Retina (tissue), 1 donor: ENCODE data around the gene SVOPL.

ENCODE experiments used
- DNase-seq: peaks from one replicate; pipeline ENCODE4 v3.0.0-alpha.2; 2016

Gene SVOPL

GRCh38 chr7:138602451-138602850 lies 98.7 kb downstream of the SVOPL start:
- no peak for DNase-seq

DNA sequence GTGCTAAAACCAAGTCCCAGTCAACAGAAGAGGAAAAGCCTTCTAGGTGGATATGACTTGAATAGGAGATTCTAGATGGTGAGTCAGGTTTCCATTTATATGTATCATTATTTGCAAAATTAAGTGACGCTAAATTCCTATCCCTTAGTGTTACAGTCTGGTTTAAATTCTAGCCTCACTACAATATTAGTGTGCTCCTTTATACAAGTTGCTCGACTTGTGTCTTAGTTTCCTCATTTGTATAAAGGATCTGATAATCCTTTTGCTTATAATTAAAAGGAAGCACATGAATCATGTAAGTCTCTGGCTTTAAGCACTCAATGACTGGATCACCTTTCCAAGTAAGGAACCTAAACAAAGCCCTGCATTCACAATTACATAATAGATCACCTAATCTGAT lies 105.7 kb downstream of the SVOPL start:
- no peak for DNase-seq

DNA sequence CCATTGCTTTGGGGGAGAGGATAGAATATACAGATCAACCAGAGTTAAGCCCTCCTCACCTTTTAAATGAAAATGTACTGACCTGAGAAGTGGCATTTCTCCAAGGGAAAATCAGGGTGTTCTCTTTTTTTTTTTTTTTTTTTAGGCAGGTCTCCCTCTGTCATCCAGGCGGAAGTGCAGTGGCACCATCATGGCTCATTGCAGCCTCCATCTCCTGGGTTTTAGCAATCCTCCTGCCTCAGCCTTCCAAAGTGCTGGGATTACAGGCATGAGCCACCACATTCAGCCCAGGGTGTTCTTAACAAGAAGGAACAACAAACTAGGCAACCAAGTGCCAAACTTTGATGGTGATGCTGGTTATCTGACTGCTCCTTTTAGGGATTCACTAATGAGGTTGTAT lies 111.0 kb downstream of the SVOPL start:
- DNase-seq: no peak

- DNase-seq: no peak
Measured at GRCh38 chr7:138588986-138589385, 112.2 kb downstream of the SVOPL start.

DNA sequence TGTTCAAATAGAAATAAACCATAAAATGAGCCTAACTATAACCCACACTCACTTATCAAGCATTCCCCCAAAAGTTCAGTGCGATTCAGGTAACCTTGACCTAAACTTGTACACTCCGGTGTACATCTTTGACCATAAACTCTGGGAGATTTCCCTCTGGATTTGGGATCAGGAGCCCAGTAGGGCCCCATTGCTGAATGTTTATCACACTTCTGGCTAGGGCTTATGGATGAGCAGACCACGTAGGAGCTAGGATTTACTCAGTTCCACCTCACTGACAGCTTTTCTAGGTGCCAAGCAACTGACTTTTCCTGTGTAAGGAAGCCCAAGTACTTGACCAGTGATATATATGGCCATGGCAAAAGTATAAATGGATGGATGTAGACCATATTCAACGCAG lies 113.7 kb downstream of the SVOPL start:
- no peak for DNase-seq

GRCh38 chr7:138585283-138585993 lies 115.7 kb downstream of the SVOPL start:
- no peak for DNase-seq

GRCh38 chr7:138584696-138585095 lies 116.5 kb downstream of the SVOPL start:
- DNase-seq: no peak

- DNase-seq: no peak
Measured at GRCh38 chr7:138584283-138584682, 116.9 kb downstream of the SVOPL start.

DNA sequence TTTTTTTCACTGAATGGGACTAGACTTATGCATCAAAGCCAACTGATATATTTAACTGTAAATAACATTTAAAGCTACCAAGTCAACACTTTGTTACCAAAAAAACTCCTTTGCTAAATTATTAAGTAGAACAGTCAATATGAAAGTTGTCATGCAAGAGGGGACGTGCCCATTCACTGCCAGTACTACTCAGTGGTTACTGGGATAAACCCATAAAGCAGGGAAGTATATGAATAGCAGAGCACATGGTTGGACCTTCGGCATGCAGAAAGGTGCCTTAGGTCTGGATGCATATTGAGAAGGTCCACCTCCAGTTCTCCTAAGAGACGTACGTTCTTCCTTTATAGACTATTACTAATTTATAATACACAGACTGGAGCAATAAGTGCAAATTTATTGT lies 120.1 kb downstream of the SVOPL start:
- no peak for DNase-seq

- DNase-seq: no peak
Measured at GRCh38 chr7:138579671-138580070, 121.5 kb downstream of the SVOPL start.

- DNase-seq: no peak
Measured at GRCh38 chr7:138579136-138579535, 122.0 kb downstream of the SVOPL start.

DNA sequence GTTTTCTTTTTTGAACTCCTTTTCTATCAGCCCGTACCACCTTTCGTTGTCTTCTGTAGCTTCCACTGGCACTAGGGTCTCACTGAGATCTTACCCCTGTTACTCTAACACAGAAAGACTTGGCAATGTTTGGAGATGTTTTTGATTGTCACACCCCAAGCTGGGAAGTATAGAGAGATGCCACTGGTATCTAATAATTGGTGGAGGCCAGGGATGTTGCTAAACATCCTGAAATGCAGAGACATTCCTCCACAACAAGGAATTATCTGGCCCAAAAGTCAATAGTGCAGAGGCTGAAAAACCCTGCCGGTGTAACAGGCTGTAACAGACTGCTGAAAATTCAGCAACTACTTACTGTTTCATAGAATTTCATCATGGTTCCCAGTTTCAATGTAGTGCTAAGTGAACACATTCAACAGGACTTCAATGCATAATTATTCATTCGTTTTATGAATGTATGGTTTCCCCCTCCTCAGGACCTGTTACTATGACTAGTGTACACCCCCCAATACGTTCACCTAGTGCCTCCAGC lies 125.2 kb downstream of the SVOPL start:
- no peak for DNase-seq

DNA sequence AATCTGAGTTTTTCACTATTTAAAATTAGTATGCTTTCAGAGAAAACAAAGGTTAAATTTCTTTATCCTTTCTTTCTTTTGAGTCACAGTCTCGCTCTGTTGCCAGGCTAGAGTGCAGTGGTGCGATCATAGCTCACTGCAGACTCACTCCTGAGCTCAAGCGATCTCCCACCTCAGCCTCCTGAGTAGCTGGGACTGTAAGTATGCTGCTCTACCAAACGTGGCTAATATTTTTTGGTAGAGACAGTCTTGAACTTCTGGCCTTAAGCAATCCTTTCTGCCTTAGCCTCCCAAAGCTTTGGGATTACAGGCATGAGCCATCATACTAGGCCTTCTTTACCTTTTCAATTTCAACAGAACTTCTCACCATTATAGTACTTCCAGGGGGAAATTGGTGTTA lies 127.4 kb downstream of the SVOPL start:
- DNase-seq: no peak

DNA sequence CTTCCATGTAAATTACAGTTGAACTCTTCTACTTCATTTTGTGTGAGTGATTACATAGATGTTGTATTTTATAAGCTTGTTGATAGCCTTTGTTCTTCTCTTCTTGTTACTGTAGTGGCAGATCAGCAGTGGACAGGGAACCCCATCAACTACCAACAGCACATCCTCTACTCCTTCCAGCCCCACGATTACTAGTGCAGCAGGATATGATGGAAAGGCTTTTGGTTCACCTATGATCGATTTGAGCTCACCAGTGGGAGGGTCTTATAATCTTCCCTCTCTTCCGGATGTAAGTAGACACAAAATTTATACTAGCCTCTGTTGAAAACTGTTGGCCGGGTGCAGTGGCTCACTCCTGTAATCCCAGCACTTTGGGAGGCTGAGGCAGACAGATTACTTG lies 130.4 kb downstream of the SVOPL start:
- DNase-seq: no peak

- no peak for DNase-seq
Measured at GRCh38 chr7:138569418-138569817, 131.7 kb downstream of the SVOPL start.

DNA sequence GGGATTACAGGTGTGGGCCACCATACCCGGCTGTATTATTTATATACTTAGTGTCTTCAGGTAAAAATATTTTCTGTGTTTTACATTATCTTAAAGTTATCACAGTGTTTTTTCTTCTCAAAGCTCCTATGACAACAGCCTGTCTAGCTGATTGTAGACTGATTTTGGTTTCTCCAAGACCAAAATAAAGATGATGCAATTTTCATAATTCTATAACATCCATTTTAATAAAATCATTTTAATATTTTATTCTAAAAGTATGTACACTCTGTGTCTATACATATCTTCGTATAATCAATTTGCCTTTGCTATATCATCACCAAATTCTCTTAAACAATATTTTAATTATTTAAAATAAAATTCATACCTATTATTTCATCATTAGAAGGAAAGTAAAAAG lies 132.5 kb downstream of the SVOPL start:
- no peak for DNase-seq

DNA sequence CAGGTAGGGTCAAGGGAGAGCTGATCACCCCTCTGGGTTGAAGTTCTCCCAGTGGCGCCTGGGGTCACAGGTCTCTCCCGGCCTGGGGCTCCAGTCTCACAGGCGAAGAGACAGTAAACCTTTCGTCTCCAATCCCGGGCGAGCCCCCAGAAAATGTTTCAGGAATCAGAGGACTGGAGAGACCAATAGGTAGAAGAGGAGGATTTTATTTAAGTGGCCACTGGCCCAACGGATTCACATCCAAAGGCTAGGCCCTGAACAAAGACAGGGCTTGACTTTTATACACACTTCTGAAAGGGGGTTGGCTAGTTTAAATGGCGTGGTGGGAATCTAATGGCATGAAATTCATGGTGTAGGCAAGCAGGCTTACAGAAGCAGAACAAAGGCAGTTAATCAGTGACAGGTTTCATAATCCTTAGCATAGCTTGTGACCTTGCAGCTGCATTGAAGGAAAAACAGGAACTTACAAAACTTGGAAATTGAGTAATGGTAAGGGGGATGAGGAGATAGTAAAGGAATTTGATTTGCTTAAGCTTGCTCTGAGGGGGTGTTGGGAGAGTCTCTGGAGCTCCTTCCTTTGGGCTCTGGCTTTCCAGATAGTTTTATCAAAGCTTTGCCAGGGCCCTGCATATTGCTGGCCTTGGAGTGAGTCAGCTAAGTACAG lies 135.6 kb downstream of the SVOPL start:
- peak; percentile 20 for DNase-seq

GRCh38 chr7:138565071-138565450 lies 136.1 kb downstream of the SVOPL start:
- no peak for DNase-seq

GRCh38 chr7:138564365-138564764 lies 136.8 kb downstream of the SVOPL start:
- DNase-seq: no peak

GRCh38 chr7:138563808-138564207 lies 137.4 kb downstream of the SVOPL start:
- no peak for DNase-seq

DNA sequence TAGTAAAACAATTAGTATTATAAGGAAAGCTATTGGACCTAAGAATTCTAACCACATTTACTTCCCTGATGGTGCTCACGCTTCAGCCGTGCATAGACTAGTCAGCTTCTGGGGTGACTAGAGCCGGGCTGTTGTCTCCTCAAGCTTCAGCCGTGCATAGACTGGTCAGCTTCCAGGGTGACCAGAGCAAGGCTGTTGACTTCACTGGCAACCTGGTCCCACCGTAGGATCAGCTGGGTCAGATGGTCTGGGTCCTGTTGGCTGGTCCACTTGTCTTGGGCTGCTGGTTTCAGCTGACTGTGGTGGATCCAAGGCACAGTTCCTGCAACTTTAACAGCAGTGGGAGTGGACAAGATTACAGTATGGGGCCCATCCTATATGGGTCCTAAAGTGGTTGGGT lies 141.7 kb downstream of the SVOPL start:
- DNase-seq: no peak

- no peak for DNase-seq
Measured at GRCh38 chr7:138556771-138557484, 144.2 kb downstream of the SVOPL start.

DNA sequence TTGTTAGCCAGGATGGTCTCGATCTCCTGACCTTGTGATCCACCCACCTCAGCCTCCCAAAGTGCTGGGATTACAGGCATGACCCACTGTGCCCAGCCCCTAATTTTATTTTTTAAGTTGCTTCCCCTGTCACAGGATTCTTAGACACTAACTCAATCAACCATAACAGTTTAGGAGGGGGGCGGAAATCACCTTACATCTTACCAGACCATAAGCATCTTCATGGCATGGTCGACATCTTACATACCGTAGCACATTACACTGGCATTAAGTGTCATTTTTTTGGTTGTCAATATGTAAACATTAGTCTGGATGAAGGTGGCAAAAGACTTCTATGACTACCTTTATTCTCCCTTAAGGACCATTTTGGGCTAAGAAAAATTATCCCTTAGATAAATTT lies 145.5 kb downstream of the SVOPL start:
- no peak for DNase-seq

- DNase-seq: no peak
Measured at GRCh38 chr7:138554674-138555073, 146.5 kb downstream of the SVOPL start.
